HG02884 (cell line): ENCODE results near the gene IKZF3.
"Not testable (repeated sequence)": the region's sequence is repeated elsewhere in the genome, so short reads cannot be mapped to it uniquely, and the experiment has no call there.

ENCODE experiments used
- ATAC-seq: cut with Tn5 transposase; IDR thresholded peaks from one replicate; pipeline ENCODE4 v1.9.1; 2021; ENCODE audit warnings: mild to moderate bottlenecking, moderate library complexity; ENCODE audit not compliant: unreplicated experiment

Gene IKZF3

GRCh38 chr17:39861235-39861634, 2.9 kb downstream of the IKZF3 start:
- no peak for ATAC-seq

DNA sequence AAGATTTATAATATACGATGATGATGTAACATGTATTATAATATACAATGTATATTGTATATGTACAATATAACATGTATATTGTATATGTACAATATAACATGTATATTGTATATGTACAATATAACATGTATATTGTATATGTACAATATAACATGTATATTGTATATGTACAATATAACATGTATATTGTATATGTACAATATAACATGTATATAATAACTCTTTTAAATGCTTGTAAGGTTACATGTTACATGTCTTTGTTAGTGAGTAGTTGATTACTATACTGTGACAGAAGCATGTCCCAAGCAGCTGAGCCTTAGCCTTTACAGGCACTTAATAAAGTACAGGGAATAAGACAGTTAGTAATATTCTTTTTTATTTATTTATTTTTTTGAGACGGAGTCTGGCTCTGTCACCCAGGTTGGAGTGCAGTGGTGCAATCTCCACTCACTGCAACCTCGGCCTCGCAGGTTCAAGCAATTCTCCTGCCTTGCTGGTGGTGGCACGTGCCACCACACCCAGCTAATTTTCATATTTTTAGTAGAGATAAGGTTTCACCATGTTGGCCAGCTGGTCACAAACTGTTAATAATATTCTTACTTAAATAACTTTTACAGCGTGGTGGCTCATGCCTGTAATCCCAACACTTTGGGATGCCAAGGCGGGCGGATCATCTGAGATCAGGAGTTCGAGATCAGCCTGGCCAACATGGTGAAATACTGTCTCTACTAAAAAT, 8.0 kb downstream of the IKZF3 start:
- ATAC-seq: not testable (repeated sequence)

DNA sequence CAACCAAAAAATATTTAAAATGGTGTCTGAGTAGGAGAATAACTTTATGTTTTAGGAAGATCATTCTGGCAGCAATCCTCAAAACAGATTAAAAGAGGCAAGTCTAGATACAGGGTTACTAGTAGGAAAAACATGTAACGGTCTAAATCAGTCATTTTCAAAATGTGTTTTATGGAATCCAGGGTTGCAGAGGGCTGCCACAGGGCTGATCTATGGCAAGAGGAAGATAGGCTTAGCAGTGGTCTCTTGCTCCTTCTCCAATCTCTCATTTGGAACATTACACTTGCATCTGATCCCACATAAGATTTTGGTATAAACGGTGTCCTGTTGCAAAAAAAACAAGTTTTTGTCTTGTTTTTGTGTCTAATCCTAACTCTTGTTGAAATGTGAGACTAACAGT, 9.2 kb downstream of the IKZF3 start:
- no peak for ATAC-seq

- ATAC-seq: no peak
Observed at GRCh38 chr17:39852239-39852638, 11.9 kb downstream of the IKZF3 start.

- ATAC-seq: not testable (repeated sequence)
Observed at GRCh38 chr17:39850186-39850585, 13.9 kb downstream of the IKZF3 start.

DNA sequence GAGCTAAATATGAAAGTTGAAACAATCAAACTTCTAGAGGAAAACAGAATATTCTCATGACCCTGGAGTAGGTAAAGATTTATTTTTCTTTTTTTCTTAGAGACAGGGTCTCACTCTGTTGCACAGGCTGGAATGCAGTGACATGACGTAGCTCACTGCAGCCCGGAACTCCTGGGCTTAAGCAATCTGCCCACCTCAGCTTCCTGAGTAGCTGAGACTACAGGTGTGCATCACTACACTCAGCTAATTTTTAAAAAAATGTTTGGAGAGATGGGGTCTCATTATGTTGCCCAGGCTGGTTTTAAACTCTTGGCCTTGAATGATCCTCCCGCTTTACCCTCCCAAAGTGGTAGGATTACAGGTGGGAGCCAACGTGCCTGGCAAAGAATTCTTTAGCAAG, 15.5 kb downstream of the IKZF3 start:
- ATAC-seq: no peak

GRCh38 chr17:39846205-39846604, 17.9 kb downstream of the IKZF3 start:
- ATAC-seq: no peak

DNA sequence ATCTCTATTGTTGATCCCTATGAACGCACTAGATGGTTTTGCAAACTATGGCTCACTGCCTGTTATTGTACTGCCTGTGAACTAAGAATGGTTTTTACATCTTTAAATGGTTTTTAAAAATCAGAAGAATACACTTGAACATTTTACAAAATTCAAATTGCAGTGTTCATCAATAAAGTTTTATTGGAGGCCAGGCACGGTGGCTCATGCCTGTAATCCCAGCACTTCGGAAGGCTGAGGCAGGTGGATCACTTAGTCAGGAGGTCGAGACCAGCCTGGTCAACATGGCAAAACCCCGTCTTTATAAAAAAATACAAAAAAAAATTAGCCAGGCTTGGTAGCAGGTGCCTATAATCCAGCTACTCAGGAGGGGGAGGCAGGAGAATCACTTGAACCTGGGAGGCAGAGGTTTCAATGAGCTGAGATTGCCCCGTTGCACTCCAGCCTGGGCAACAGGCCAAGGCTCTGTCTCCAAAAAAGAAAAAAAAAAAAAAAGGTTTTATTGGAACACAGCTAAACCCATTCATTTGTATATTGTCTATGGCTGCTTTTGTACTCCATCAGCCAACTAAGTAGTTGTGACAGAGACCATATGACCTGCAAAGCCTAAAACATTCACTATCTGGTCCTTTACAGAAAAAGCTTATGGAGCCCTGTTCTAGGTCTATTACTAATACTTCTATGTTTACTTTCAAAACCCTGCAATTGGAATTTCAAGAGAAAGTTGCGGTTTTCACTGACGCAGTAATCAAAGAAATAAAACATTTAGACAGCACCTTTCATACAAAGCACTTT, 18.9 kb downstream of the IKZF3 start:
- no peak for ATAC-seq

GRCh38 chr17:39841134-39841683, 22.9 kb downstream of the IKZF3 start:
- no peak for ATAC-seq

GRCh38 chr17:39838784-39839183, 25.3 kb downstream of the IKZF3 start:
- ATAC-seq: no peak

GRCh38 chr17:39838057-39838456, 26.1 kb downstream of the IKZF3 start:
- ATAC-seq: no peak

GRCh38 chr17:39836117-39836516, 28.0 kb downstream of the IKZF3 start:
- ATAC-seq: no peak

DNA sequence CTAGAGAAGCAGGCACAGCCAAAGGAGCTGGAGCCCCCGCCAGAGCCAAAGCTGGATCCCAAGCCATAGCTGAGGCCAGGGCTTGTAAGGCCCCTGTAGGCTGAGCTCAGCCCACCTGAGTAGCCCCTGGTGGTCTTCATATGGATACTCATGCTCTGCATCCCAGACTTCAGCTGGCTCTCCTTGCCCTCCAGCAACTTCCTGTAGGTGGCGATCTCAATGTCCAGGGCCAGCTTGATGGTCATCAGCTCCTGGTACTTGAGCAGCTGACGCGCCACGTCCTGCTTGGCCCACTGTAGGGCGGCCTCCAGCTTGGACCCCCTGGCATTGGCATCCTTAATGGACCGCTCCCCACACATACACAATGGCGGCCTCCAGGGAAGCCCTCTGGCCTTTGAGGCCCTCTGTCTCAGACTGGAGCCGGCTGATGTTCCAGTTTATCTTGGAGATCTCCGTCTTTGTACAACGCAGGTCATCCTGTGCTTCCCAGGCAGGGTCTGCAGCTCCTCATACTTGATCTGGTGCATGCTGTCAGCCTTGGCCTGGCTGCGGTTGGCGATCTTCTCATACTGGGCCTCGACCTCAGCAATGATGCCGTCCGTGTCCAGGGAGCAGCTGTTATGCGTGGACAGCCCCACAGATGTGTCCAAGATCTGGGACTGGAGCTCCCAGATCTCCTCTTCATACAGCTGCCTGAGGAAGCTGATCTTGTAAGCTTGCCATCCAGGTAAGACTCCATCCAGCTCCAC, 28.9 kb downstream of the IKZF3 start:
- ATAC-seq: no peak

DNA sequence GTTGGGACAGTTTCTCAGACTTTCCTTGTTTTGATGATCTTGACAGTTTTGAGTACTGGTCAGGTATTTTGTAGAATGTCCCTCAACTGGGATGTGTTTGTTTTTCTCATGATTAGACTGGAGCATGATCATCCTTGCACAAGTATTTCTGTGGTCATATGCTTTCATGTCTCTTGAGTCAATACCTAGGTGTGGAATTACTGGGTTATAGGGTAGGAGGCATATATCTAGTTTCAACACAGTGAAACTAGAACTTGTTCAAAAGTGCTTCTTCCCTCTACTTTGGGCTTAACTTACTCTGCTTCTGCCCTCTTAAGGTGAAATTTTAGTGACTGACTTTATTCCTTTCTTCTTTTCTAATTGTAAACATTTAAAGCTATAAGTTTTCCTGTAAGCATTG, 30.1 kb downstream of the IKZF3 start:
- ATAC-seq: no peak

- no peak for ATAC-seq
Observed at GRCh38 chr17:39831588-39831987, 32.5 kb downstream of the IKZF3 start.

DNA sequence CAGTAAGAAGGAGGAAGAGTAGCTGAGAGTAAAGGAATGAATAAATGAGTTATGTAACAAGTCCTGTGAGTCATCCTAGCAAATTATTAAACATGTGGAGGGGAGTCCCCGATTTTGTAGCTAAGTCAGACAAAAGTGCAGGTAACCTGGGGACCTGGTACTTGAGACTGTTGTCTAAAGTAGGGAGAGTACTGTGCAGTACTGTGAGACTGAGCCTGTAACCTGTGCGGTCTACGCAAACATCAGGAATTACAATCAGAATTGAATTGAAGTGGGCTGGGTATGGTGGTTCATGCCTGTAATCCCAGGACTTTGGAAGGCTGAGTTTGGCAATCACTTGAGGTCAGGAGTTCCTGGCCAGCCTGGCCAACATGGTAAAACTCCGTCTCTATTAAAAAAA, 35.7 kb downstream of the IKZF3 start:
- no peak for ATAC-seq

DNA sequence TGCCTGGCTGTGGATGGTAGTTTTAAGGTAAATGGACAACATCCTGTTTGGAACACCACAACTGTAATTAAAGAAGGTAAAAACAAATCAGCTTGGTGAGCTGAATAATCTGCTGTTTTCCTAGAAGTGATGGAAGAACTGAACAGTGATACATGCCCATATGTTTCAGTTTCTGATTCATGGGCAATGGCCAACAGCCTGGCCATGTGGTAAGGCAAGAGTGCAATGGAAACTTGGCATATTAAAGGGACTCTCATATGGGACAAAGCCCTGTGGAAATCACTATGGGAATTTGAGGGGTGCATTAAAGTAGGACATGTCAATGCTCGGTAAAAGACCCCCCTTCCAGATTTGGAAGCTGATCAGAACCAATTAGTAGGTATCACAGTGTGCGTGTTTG, 37.8 kb downstream of the IKZF3 start:
- ATAC-seq: no peak

- ATAC-seq: no peak
Observed at GRCh38 chr17:39823407-39824054, 40.6 kb downstream of the IKZF3 start.

GRCh38 chr17:39822051-39822451, 42.1 kb downstream of the IKZF3 start:
- ATAC-seq: no peak

- ATAC-seq: no peak
Observed at GRCh38 chr17:39820987-39821386, 43.1 kb downstream of the IKZF3 start.

- no peak for ATAC-seq
Observed at GRCh38 chr17:39820541-39820940, 43.6 kb downstream of the IKZF3 start.
